ENCODE results near the gene FAM237B. TPM values are rescaled to one million over a fixed set of nuclear protein-coding genes. Genes with fewer than 3 reads are reported as not detected.

The FAM237B gene
- total RNA-seq, 2 experiments from 2014 or later: not detected

- no peak overlapping the region for H3K4me3 ChIP-seq (ENCODE audit: low read depth, low read length, poor library complexity, severe bottlenecking)
- no peak overlapping the region for H2AFZ ChIP-seq (ENCODE audit: low read length)
- ChIA-PET POLR2A (no interaction called here), CTCF (ENCODE audit: unreplicated experiment) (no interaction called here)
- no peaks in the 10 kb centered on the region for H4K20me1 ChIP-seq (ENCODE audit: insufficient read depth, low read length)
- no peak overlapping the region for H3K27ac ChIP-seq (ENCODE audit: low read depth, low read length, poor library complexity, severe bottlenecking)
- intact Hi-C loops (cut with micrococcal nuclease; ENCODE audit: unreplicated experiment): no loop called here
- no peaks in the 10 kb centered on the region for H3K79me2 ChIP-seq (ENCODE audit: insufficient read depth, low read depth, low read length)
- TF ChIP-seq CTCF (conservative IDR thresholded peaks at IDR 0.05; ENCODE audit: low read length) (no peak), EZH2phosphoT487 (IDR thresholded peaks at IDR 0.05; ENCODE audit: borderline replicate concordance, low read depth, low read length) (no peak)
- no peak overlapping the region for H3K4me2 ChIP-seq (ENCODE audit: low read length)
- H3K4me1 ChIP-seq (ENCODE audit: insufficient read depth, low read length, poor library complexity, severe bottlenecking): no peaks in the 10 kb centered on the region
- no peaks in the 10 kb centered on the region for H3K9me3 ChIP-seq (ENCODE audit: low read length)
- BruUV-seq (replicated peaks): no TSS peak
- H3K9me2 ChIP-seq (ENCODE audit: insufficient read depth, low read length): no peaks in the 10 kb centered on the region
- DNase-seq (ENCODE audit: low spot score): no peak
- H3K36me3 ChIP-seq (ENCODE audit: insufficient read depth, low read length): no peaks in the 10 kb centered on the region
These were observed 695 bp downstream of the FAM237B start for GRCh38 chr7:90320418-90320800.

DNA sequence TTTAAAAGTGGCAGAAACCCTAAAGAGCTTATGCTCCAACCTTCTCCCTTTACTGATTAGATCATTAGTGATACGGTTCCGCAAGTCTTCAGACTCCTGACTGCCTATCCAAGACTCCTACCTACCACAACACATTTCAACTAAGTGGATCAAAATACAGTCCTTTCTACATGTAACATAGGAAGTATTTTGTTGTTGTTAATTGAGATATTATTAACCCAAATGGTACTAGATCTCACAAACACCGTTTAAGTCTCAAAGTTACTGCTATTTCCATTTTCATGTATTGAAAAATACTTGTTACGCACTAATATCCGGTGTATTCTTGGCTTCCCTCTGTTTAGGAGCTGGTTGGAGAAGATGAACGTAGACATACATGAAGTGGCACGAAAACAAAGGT, 1.1 kb downstream of the FAM237B start:
- POLR2A ChIA-PET: no interaction called here
- Histone ChIP-seq H3K9me2 (ENCODE audit: insufficient read depth, low read length) (no peaks in the 10 kb centered on the region), H3K79me2 (ENCODE audit: insufficient read depth, low read depth, low read length) (no peaks in the 10 kb centered on the region), H3K36me3 (ENCODE audit: insufficient read depth, low read length) (no peaks in the 10 kb centered on the region), H4K20me1 (ENCODE audit: insufficient read depth, low read length) (no peaks in the 10 kb centered on the region), H3K27ac (ENCODE audit: low read depth, low read length, poor library complexity, severe bottlenecking) (no peak overlapping the region), H3K4me3 (ENCODE audit: low read depth, low read length, poor library complexity, severe bottlenecking) (no peak overlapping the region), H3K9me3 (ENCODE audit: low read length) (no peaks in the 10 kb centered on the region), H3K4me1 (ENCODE audit: insufficient read depth, low read length, poor library complexity, severe bottlenecking) (no peaks in the 10 kb centered on the region), H2AFZ (ENCODE audit: low read length) (no peak overlapping the region), H3K4me2 (ENCODE audit: low read length) (no peak overlapping the region)
- BruUV-seq (replicated peaks): no TSS peak
- intact Hi-C loops (cut with micrococcal nuclease; ENCODE audit: unreplicated experiment): no loop called here
- CTCF ChIA-PET (ENCODE audit: unreplicated experiment): no interaction called here
- DNase-seq (ENCODE audit: low spot score): no peak
- TF ChIP-seq EZH2phosphoT487 (IDR thresholded peaks at IDR 0.05; ENCODE audit: borderline replicate concordance, low read depth, low read length): no peak
- no peak for TF ChIP-seq CTCF (conservative IDR thresholded peaks at IDR 0.05; ENCODE audit: low read length)

- H3K9me3 ChIP-seq (ENCODE audit: low read length): no peaks in the 10 kb centered on the region
- intact Hi-C loops (cut with micrococcal nuclease; ENCODE audit: unreplicated experiment): loop anchor here (2.0 kb wide), 1 partner anchor 113 kb away; no protein-coding TSS in a partner anchor
- TF ChIP-seq CTCF (conservative IDR thresholded peaks at IDR 0.05; ENCODE audit: low read length): no peak
- no peak for TF ChIP-seq EZH2phosphoT487 (IDR thresholded peaks at IDR 0.05; ENCODE audit: borderline replicate concordance, low read depth, low read length)
- no peak overlapping the region for H3K4me2 ChIP-seq (ENCODE audit: low read length)
- H3K79me2 ChIP-seq (ENCODE audit: insufficient read depth, low read depth, low read length): no peaks in the 10 kb centered on the region
- no peak overlapping the region for H3K4me3 ChIP-seq (ENCODE audit: low read depth, low read length, poor library complexity, severe bottlenecking)
- H3K4me1 ChIP-seq (ENCODE audit: insufficient read depth, low read length, poor library complexity, severe bottlenecking): no peaks in the 10 kb centered on the region
- H3K36me3 ChIP-seq (ENCODE audit: insufficient read depth, low read length): no peaks in the 10 kb centered on the region
- POLR2A ChIA-PET: interaction anchor here (0.7 kb wide), 1 partner anchor 116 kb away, joined by 3 read pairs; no protein-coding TSS in a partner anchor
- H4K20me1 ChIP-seq (ENCODE audit: insufficient read depth, low read length): no peaks in the 10 kb centered on the region
- H2AFZ ChIP-seq (ENCODE audit: low read length): no peak overlapping the region
- no peaks in the 10 kb centered on the region for H3K9me2 ChIP-seq (ENCODE audit: insufficient read depth, low read length)
- no TSS peak for BruUV-seq (replicated peaks)
- no peak overlapping the region for H3K27ac ChIP-seq (ENCODE audit: low read depth, low read length, poor library complexity, severe bottlenecking)
- DNase-seq (ENCODE audit: low spot score): no peak
- CTCF ChIA-PET (ENCODE audit: unreplicated experiment): no interaction called here
These were observed 7.2 kb downstream of the FAM237B start for GRCh38 chr7:90313907-90314306.

Data from OCI-LY7 (cell line).